ENCODE data around the gene CDCA4. TPM values are rescaled to one million over a fixed set of nuclear protein-coding genes. Genes with fewer than 3 reads are reported as not detected.

Gene CDCA4
- total and polyA plus RNA-seq, 2 donors (not counting 1 experiment from before 2014, with no cell fraction given) = 6.3 to 11.7 TPM

GRCh38 chr14:104980611-104981531, 40.0 kb downstream of the CDCA4 start:
- H3K27ac ChIP-seq (ENCODE audit: low read length in 2 of 2) = no peak overlapping the region
- no peaks in the 10 kb centered on the region for H3K9me3 Mint-ChIP-seq (ENCODE audit: insufficient read depth)
- peaks cover 17 to 27% of the 10 kb centered on the region in 2 donors for H3K4me1 ChIP-seq (ENCODE audit: control insufficient read depth in 2 of 2, insufficient read depth in 2 of 2, low read length in 2 of 2)
- no peak for ATAC-seq (ENCODE audit: low read depth)
- H3K79me2 ChIP-seq (ENCODE audit: control insufficient read depth, insufficient read depth, low read length) = no peaks in the 10 kb centered on the region
- H3K27me3 Mint-ChIP-seq = peaks cover 25% of the 10 kb centered on the region
- H4K20me1 ChIP-seq (ENCODE audit: control insufficient read depth, insufficient read depth, low read length, poor library complexity, severe bottlenecking) = peaks cover 9% of the 10 kb centered on the region
- TF ChIP-seq EZH2 (IDR thresholded peaks at IDR 0.05; ENCODE audit: borderline replicate concordance, insufficient read depth, low read depth, low read length, poor library complexity, severe bottlenecking) (no peak), CTCF (IDR thresholded peaks at IDR 0.05) (no peak)
- ChIA-PET POLR2A (interaction anchor here (0.8 kb wide), 1 partner anchor 51 kb away, joined by 3 read pairs; no protein-coding TSS in a partner anchor), CTCF (interaction anchor here (0.9 kb wide), 1 partner anchor 8 kb away, joined by 3 read pairs; no protein-coding TSS in a partner anchor)
- H3K9me3 ChIP-seq (ENCODE audit: control extremely low read depth in 1 of 3, control insufficient read depth in 2 of 3, insufficient read depth in 1 of 3, low read length in 2 of 3) = peaks cover 0 to 11% (median 0%) of the 10 kb centered on the region in 3 donors
- H3K4me1 Mint-ChIP-seq = peaks cover 12% of the 10 kb centered on the region
- H3K9ac ChIP-seq (ENCODE audit: low read length) = no peak overlapping the region
- H2AFZ ChIP-seq (ENCODE audit: insufficient read depth, low read depth, low read length, poor library complexity, severe bottlenecking) = no peak overlapping the region
- 94% methylated on average over 19 of the region's 22 CpGs for WGBS (ENCODE audit: insufficient coverage)
- H3K4me2 ChIP-seq (replicated peaks; ENCODE audit: low read depth, low read length, poor library complexity, severe bottlenecking) = no peak overlapping the region
- peak overlapping the region; percentile 19 for H3K4me3 Mint-ChIP-seq
- no peak for DNase-seq
- H3K27ac Mint-ChIP-seq = no peak overlapping the region
- no peak overlapping the region for H3K4me3 ChIP-seq (ENCODE audit: control extremely low read depth in 1 of 5, extremely low read depth in 1 of 5, insufficient read depth in 1 of 5, low read depth in 2 of 5, low read length in 4 of 5)
- intact Hi-C loops (cut with micrococcal nuclease) = no loop called here
- H3K27me3 ChIP-seq (replicated peaks in 1 of 4; ENCODE audit: control extremely low read depth in 1 of 4, control insufficient read depth in 3 of 4, insufficient read depth in 4 of 4, low read length in 3 of 4) = peaks cover 0 to 28% (median 15%) of the 10 kb centered on the region in 4 experiments
- no peaks in the 10 kb centered on the region for H3K36me3 ChIP-seq (replicated peaks in 1 of 2; ENCODE audit: control extremely low read depth in 1 of 2, control insufficient read depth in 1 of 2, extremely low read depth in 1 of 2, insufficient read depth in 2 of 2, low read length in 1 of 2)
